NK-92 (cell line): ENCODE results near the gene RXRB.

ENCODE experiments used
- DNase-seq: peaks from one replicate; lab custom pipeline; 2025; ENCODE audit not compliant: unreplicated experiment; lab: John Stamatoyannopoulos, UW

Gene RXRB

GRCh38 chr6:33177552-33178446 is 22.7 kb downstream of the RXRB start:
- DNase-seq, result no peak

- DNase-seq, result no peak
These were observed 23.6 kb downstream of the RXRB start for GRCh38 chr6:33176906-33177305.

DNA sequence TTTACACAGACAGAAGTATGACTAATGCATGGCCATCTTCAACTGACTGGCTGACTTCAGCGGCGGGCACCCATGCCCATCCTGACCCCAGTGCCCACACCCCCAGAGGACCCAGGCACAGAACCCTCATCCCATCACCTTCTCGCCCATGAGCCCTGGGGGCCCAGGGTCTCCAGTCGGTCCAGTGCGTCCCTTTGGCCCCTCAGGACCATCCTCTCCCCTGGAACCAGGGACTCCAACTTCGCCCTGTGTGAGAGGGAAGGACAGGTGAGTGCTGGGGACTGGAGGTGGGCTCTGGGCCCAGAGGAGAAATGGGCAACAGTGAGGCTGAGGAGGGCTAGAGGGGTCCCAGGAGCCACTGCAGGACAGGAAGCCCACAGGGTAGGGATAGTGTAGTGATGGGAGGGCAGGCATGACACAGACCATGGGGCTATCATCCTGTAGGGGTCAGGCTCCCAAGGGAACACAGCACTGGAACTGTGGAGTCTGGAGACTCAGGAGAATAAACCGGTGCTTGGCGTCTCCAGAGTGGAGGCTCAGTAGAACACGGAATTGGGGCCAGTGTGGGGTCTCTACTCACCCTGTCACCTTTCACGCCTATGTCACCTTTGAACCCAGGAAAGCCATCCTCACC is 24.9 kb downstream of the RXRB start:
- no peak for DNase-seq

DNA sequence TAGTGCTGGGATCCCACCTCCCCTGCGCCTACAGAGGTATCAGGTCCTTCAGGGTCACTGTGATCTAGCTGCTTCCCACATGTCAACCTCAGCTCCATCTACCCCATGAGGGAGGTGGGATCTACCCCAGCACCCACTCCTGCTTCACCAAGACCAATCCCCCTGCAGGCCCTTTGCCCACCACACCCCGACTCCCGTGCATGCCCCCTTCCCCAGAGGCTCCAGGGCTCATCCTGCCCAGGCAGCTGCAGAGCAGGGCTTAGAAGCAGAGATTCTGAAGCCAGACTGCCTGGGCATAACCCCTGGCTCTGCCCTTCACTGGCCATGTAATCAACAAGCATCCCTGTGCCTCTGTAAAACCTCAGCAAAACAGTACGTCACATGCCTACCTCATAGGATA is 25.7 kb downstream of the RXRB start:
- DNase-seq, result no peak

GRCh38 chr6:33173535-33174180 is 26.8 kb downstream of the RXRB start:
- DNase-seq, result no peak

GRCh38 chr6:33172688-33173534 is 27.6 kb downstream of the RXRB start:
- no peak for DNase-seq

- DNase-seq, result no peak
These were observed 28.4 kb downstream of the RXRB start for GRCh38 chr6:33171880-33172687.

GRCh38 chr6:33171016-33171879 is 29.2 kb downstream of the RXRB start:
- DNase-seq, result no peak

GRCh38 chr6:33170176-33171015 is 30.1 kb downstream of the RXRB start:
- DNase-seq, result no peak

- DNase-seq, result no peak
These were observed 30.9 kb downstream of the RXRB start for GRCh38 chr6:33169291-33170175.

DNA sequence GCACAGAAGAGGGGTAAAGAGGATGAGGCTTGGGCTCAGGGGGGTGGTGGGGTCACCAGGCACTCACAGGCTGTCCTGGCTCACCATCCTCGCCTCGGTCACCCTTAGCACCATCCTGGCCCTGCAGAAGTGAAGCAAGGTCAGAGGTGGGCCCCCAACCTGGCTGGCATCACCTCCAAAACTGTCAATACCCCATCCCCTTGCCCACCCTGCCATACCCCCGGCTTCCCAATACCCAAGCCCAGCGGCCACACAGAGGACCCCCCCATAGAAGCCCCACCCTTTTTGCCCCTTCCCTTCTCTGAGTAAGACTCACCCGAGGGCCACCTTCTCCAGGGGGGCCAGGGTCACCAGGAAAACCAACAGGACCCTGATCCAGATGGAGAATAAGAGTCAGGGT is 31.8 kb downstream of the RXRB start:
- DNase-seq, result no peak

GRCh38 chr6:33168284-33168601 is 32.2 kb downstream of the RXRB start:
- DNase-seq, result no peak

DNA sequence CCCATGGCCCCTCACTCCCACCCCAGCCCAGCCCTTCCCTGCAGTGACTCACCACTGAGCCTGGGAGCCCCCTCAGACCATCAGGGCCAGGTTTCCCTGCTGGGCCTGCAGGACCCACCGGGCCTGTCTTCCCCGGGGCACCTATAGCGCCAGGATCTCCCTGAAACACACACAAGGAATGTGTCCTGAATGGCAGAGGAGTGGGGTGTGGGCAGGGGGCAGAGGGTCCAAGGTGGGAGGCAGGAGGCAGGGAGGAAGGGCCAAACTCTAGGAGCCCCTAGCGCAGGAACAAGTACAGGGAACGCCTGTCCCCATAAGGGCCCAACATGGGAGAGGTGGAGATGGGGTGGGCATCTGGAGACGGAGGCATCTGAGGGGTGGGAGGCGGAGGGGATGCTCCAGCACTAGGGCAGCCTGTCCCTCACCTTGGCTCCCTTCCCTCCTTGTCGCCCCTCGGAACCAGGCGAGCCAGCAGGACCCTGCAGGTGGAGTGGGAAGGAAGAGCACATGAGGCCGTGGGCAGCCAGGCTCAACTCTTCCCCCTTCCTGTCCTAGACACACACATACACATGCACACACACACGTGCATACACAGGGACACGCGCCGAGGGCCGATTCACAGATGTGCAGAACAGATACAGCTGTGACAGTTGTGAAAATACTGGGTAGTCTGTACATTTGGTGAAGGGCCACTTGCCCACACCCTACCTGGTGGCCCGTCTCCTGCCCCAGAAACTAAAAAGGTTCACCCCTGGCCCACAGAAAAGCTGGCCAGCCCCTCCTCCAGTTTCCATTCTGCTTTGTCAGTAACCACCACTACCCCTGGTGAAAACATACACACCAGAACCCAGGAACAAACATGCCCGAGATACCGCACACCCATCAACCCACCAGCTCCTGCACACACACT is 32.8 kb downstream of the RXRB start:
- no peak for DNase-seq

DNA sequence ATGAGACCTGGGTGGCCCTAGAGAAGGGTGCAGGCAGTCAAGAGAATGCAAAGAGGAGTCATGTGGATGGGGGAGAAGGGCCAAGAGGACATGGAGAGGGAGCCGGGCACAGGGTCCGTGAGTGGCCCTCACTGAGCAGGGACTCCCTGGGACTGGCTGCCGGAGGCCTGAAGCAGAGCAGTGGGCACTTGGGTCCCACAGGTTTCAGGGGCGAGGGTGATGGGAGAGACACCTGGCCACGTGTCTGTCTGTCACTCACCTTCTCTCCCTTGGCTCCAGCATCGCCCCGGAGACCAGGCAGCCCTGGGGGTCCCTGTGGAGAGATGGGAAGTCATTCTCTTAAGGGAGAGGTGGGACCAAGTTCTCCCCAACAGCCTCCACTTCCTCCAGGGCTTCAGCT is 33.7 kb downstream of the RXRB start:
- no peak for DNase-seq

DNA sequence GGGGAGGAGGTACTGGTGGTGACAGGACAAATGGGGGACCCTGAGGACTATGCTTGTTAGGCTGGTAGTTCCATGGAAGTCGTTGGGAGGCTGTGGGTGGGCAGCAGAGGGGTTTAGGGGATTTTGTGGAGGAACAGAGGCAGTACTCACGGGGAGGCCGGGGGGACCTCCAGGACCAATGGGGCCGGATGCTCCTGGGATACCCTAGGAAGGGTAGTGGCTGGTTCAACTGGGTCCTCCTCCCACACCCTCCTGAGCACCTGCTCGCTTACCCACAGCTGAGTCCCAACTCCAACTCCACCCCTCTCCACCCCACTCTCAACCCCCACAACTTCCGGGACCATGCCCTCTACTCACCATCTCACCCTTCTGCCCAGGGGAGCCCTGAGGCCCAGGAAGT is 34.1 kb downstream of the RXRB start:
- DNase-seq, result no peak

- DNase-seq, result no peak
These were observed 34.7 kb downstream of the RXRB start for GRCh38 chr6:33165581-33166258.
